MM.1S (cell line): Measurements from ENCODE around the gene TRAP1.

Experiments
- DNase-seq: peaks from one replicate; pipeline ENCODE4 v3.0.0-alpha.2; 2015
- H2AFZ ChIP-seq: fragments of 300-600 bp; sonication (generic); 2 replicates; pipeline ENCODE4 v1.6.0; 2016; ENCODE audit warnings: antibody characterized with exemption, low read length
- H3F3A ChIP-seq: fragments of 300-600 bp; sonication (generic); 2 replicates; pipeline ENCODE4 v1.6.1; 2016; ENCODE audit warnings: mild to moderate bottlenecking, antibody characterized with exemption, low read length, moderate library complexity, mixed read lengths; ENCODE audit not compliant: insufficient read depth
- H3K27ac ChIP-seq: fragments of 300-600 bp; sonication (generic); 2 replicates; pipeline ENCODE4 v1.5.1; 2016; ENCODE audit warnings: mild to moderate bottlenecking, low read length
- H3K27me3 ChIP-seq: fragments of 300-600 bp; sonication (generic); replicated peaks from 2 replicates; pipeline ENCODE4 v1.6.0; 2016; ENCODE audit warnings: low read length; ENCODE audit not compliant: insufficient read depth
- H3K36me3 ChIP-seq: fragments of 300-600 bp; sonication (generic); replicated peaks from 2 replicates; pipeline ENCODE4 v1.6.1; 2016; ENCODE audit warnings: mild to moderate bottlenecking, low read length, mixed read lengths; ENCODE audit not compliant: insufficient read depth
- H3K4me1 ChIP-seq: fragments of 300-600 bp; sonication (generic); 2 replicates; pipeline ENCODE4 v1.6.1; 2016; ENCODE audit warnings: low read length, mixed read lengths
- H3K4me2 ChIP-seq: fragments of 300-600 bp; sonication (generic); 2 replicates; pipeline ENCODE4 v1.6.0; 2016; ENCODE audit warnings: low read depth, low read length
- H3K4me3 ChIP-seq: fragments of 300-600 bp; sonication (generic); 2 replicates; pipeline ENCODE4 v1.5.1; 2016; ENCODE audit warnings: low read length, mixed read lengths
- H3K79me2 ChIP-seq: fragments of 300-600 bp; sonication (generic); 2 replicates; pipeline ENCODE4 v1.6.1; 2016; ENCODE audit warnings: mixed run types, low read length, mixed read lengths
- H3K9ac ChIP-seq: fragments of 300-600 bp; sonication (generic); 2 replicates; pipeline ENCODE4 v1.6.1; 2016; ENCODE audit warnings: low read length, mixed read lengths
- H3K9me2 ChIP-seq: fragments of 300-600 bp; sonication (generic); replicated peaks from 2 replicates; pipeline ENCODE4 v1.6.1; 2016; ENCODE audit warnings: mild to moderate bottlenecking, low read length, mixed read lengths; ENCODE audit not compliant: insufficient read depth
- H3K9me3 ChIP-seq: fragments of 300-600 bp; sonication (generic); replicated peaks from 2 replicates; pipeline ENCODE4 v1.6.1; 2016; ENCODE audit warnings: mild to moderate bottlenecking, low read length, mixed read lengths; ENCODE audit not compliant: insufficient read depth
- H4K20me1 ChIP-seq: fragments of 300-600 bp; sonication (generic); 2 replicates; pipeline ENCODE4 v1.6.1; 2016; ENCODE audit warnings: mild to moderate bottlenecking, low read length, moderate library complexity, mixed read lengths; ENCODE audit not compliant: insufficient read depth
- CTCF ChIP-seq: fragments of 300-600 bp; sonication (generic); IDR thresholded peaks from 2 replicates; pipeline ENCODE4 v1.5.1; 2016; ENCODE audit warnings: antibody characterized with exemption, low read length, mixed read lengths
- EZH2 ChIP-seq: fragments of 300-600 bp; sonication (generic); optimal IDR thresholded peaks from 2 replicates; pipeline ENCODE3; 2017; ENCODE audit warnings: low read depth, mild to moderate bottlenecking, antibody characterized with exemption, low read length, mixed read lengths
- EZH2phosphoT487 ChIP-seq: fragments of 300-600 bp; sonication (generic); IDR thresholded peaks from 2 replicates; pipeline ENCODE4 v1.6.1; 2018; ENCODE audit warnings: antibody characterized with exemption, low read length

The TRAP1 gene

GRCh38 chr16:3729161-3730112 lies 12.1 kb upstream of the TRAP1 start:
- Histone ChIP-seq H3K27me3 (no peaks in the 10 kb centered on the region), H2AFZ (no peak overlapping the region), H3F3A (no peaks in the 10 kb centered on the region), H3K4me2 (no peak overlapping the region), H3K9me3 (no peaks in the 10 kb centered on the region), H3K4me3 (no peak overlapping the region), H3K27ac (no peak overlapping the region), H3K4me1 (no peaks in the 10 kb centered on the region), H4K20me1 (no peaks in the 10 kb centered on the region), H3K36me3 (peaks cover 3% of the 10 kb centered on the region), H3K9me2 (no peaks in the 10 kb centered on the region), H3K9ac (no peak overlapping the region), H3K79me2 (no peaks in the 10 kb centered on the region)
- TF ChIP-seq EZH2phosphoT487 = no peak
- TF ChIP-seq CTCF = no peak
- TF ChIP-seq EZH2 = no peak
- no peak for DNase-seq

GRCh38 chr16:3728424-3729160 lies 11.3 kb upstream of the TRAP1 start:
- H3K27ac ChIP-seq = no peak overlapping the region
- no peak overlapping the region for H2AFZ ChIP-seq
- no peaks in the 10 kb centered on the region for H3K9me2 ChIP-seq
- no peak overlapping the region for H3K4me3 ChIP-seq
- H3K9me3 ChIP-seq = no peaks in the 10 kb centered on the region
- H3K9ac ChIP-seq = no peak overlapping the region
- no peaks in the 10 kb centered on the region for H3K79me2 ChIP-seq
- no peaks in the 10 kb centered on the region for H3K4me1 ChIP-seq
- TF ChIP-seq EZH2 (no peak), EZH2phosphoT487 (no peak), CTCF (no peak)
- no peak overlapping the region for H3K4me2 ChIP-seq
- H3K36me3 ChIP-seq = peaks cover 3% of the 10 kb centered on the region; the same call in 1 of the 2 replicates
- no peaks in the 10 kb centered on the region for H3F3A ChIP-seq
- no peaks in the 10 kb centered on the region for H4K20me1 ChIP-seq
- no peaks in the 10 kb centered on the region for H3K27me3 ChIP-seq
- DNase-seq = no peak

GRCh38 chr16:3727806-3728381 lies 10.6 kb upstream of the TRAP1 start:
- H3K9ac ChIP-seq = no peak overlapping the region
- H3F3A ChIP-seq = no peaks in the 10 kb centered on the region
- H3K36me3 ChIP-seq = peaks cover 3% of the 10 kb centered on the region; the same call in 1 of the 2 replicates
- no peak for DNase-seq
- no peaks in the 10 kb centered on the region for H3K9me3 ChIP-seq
- H4K20me1 ChIP-seq = no peaks in the 10 kb centered on the region
- no peaks in the 10 kb centered on the region for H3K79me2 ChIP-seq
- no peak overlapping the region for H3K4me3 ChIP-seq
- no peak overlapping the region for H2AFZ ChIP-seq
- H3K4me1 ChIP-seq = no peaks in the 10 kb centered on the region
- H3K9me2 ChIP-seq = no peaks in the 10 kb centered on the region
- TF ChIP-seq EZH2 (no peak), CTCF (no peak), EZH2phosphoT487 (no peak)
- no peak overlapping the region for H3K27ac ChIP-seq
- no peak overlapping the region for H3K4me2 ChIP-seq
- no peaks in the 10 kb centered on the region for H3K27me3 ChIP-seq
